ENCODE measurements around the gene TFIP11. TPM values are rescaled to one million over a fixed set of nuclear protein-coding genes. Genes with fewer than 3 reads are reported as not detected.
A peak's percentile ranks its signal among the peaks of the same experiment; 100 is the strongest.

TFIP11 gene
- 10 to 100 TPM; 29.1 to 48.6 (median 33.5) TPM for total RNA-seq
- polyA plus RNA-seq, result 10 to 100 TPM; 28.8 to 56.1 (median 37.8) TPM
- long read RNA-seq, donor 1, transcript TFIP11-204 (15 exons, 3,586 nt), result major isoform, 45 of 62 reads
- long read RNA-seq, donor 1, partial matches to known transcripts, result 0 of 62 reads
- long read RNA-seq, donor 1, other reads (novel, unspliced or antisense), result 16 of 62 reads
- long read RNA-seq, donor 2, transcript TFIP11-201 (16 exons, 2,896 nt), result minor isoform, 14 of 201 reads
- long read RNA-seq, donor 2, transcript TFIP11-204 (15 exons, 3,586 nt), result major isoform, 127 of 201 reads
- long read RNA-seq, donor 2, partial matches to known transcripts, result 38 of 201 reads
- long read RNA-seq, donor 2, other reads (novel, unspliced or antisense), result 20 of 201 reads

GRCh38 chr22:26512149-26512793 lies at the start of gene TFIP11:
Gene TFIP11 (minus strand): TSS chr22:26512473. CDS start chr22:26510272, 2,201 bp downstream.
- intact Hi-C loops (cut with DNase I), result loop anchor here (5.0 kb wide), 1 partner anchor 75 kb away; no protein-coding TSS in a partner anchor
- DNase-seq (peak; percentile 95 to 98), ATAC-seq (peak; percentile 97 to 98 (median 97))
- no peaks in the 10 kb centered on the region for H3K27me3 ChIP-seq (ENCODE audit: insufficient read depth in 3 of 3, low read length in 2 of 3)
- no peaks in the 10 kb centered on the region for H3K9me3 ChIP-seq
- no peak for TF ChIP-seq CTCF (IDR thresholded peaks at IDR 0.05)
- peak within 1 kb of the TSS; percentile 81 for H3K4me3 ChIP-seq
- peak within 1 kb of the TSS; percentile 85 for H3K27ac ChIP-seq
- peaks cover 25% of the 10 kb centered on the region for H3K4me1 ChIP-seq
- peaks cover 11 to 36% of the 10 kb centered on the region in 2 donors for H3K36me3 ChIP-seq (ENCODE audit: insufficient read depth in 1 of 2, low read depth in 1 of 2)
- WGBS, 3 donors, result 0% methylated on average over 40 of the region's 40 CpGs

- ATAC-seq (peak; percentile 51 to 78 (median 68)), DNase-seq (peak; percentile 50 to 84)
- peaks cover 0 to 12% of the 10 kb centered on the region in 2 donors for H3K36me3 ChIP-seq (ENCODE audit: insufficient read depth in 1 of 2, low read depth in 1 of 2)
- H3K4me1 ChIP-seq, result peaks cover 33% of the 10 kb centered on the region
- no peaks in the 10 kb centered on the region for H3K9me3 ChIP-seq
- H3K27ac ChIP-seq, result peak overlapping the region; percentile 90
- H3K27me3 ChIP-seq (ENCODE audit: insufficient read depth in 3 of 3, low read length in 2 of 3), result no peaks in the 10 kb centered on the region
- no peak for TF ChIP-seq CTCF (IDR thresholded peaks at IDR 0.05)
- H3K4me3 ChIP-seq, result peak overlapping the region; percentile 58
- intact Hi-C loops (cut with DNase I), result loop anchor here in 1 of 2 donors (5.0 kb wide), 1 partner anchor 35 kb away; no protein-coding TSS in a partner anchor
- 53 to 71% (median 55%) methylated on average over 9 of the region's 9 CpGs for WGBS, 3 donors
Measured at GRCh38 chr22:26561756-26562417, 49.6 kb upstream of the TFIP11 start.

DNA sequence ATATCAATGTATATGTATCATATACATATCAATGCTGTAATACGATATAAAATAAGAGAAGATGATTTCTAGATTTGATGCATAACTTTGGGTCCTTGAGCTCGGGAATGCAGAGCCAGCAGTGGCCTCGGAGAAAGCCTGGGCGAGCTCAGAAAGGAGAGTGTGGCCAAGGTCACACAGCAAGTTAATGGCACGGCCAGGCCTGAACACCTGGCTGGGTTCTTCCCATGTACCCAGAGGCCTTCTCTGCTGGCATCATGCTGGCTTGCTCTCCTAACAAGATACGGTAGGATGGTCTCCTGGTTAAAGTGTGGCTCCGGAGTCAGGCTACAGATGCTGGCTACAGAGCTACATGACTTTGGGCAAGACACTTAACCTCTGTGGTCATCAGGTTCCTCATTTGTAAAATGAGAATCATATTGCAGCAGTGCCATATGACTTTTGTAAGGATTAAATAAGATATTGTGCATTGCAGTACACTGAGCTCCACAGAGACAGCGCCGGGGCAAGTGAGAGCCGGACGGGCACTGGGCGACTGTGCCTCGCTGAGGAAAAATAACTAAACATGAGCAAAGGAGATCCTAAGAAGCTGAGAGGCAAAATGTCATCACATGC lies 47.8 kb upstream of the TFIP11 start:
- Histone ChIP-seq H3K27me3 (ENCODE audit: insufficient read depth in 3 of 3, low read length in 2 of 3) (no peaks in the 10 kb centered on the region), H3K4me1 (peaks cover 46% of the 10 kb centered on the region), H3K27ac (peak overlapping the region; percentile 90), H3K4me3 (peak overlapping the region; percentile 58), H3K36me3 (ENCODE audit: insufficient read depth in 1 of 2, low read depth in 1 of 2) (peaks cover 0 to 10% of the 10 kb centered on the region in 2 donors), H3K9me3 (no peaks in the 10 kb centered on the region)
- TF ChIP-seq CTCF (IDR thresholded peaks at IDR 0.05), result no peak
- intact Hi-C loops (cut with DNase I), result loop anchor here in 1 of 2 donors (5.0 kb wide), 1 partner anchor 33 kb away; no protein-coding TSS in a partner anchor
- 38 to 71% (median 41%) methylated on average over 13 of the region's 13 CpGs for WGBS, 3 donors
- peak in 1 of 2 donors; percentile 61 for DNase-seq
- peak; percentile 56 to 86 (median 75) for ATAC-seq

DNA sequence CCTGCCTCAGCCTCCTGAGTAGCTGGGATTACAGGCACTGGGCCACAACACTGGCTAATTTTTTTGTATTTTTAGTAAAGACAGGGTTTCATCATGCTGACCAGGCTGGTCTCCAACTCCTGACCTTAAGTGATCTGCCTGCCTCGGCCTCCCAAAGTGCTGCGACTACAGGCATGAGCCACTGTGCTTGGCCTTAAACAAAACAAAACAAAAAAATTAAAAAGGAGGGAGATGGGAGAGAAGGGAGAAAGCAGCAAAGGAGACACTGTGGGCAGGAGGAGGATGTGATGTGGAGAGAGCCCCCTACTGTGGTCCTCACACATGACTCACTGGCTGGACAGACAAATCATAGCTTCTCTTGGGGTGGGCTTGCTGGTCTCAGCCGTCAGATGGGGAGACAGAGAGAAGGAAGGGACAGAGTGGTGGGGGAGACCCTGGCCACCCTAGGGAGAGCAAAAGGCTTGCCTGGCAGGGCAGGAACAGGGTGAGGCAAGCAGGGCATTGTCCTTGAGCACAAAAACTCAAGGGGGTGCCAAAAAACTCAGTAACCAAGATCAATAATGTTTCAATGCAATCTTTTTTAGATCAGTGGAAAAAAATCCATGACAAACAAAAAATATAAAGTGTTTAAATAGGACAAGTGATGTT lies 46.1 kb upstream of the TFIP11 start:
- no peak for DNase-seq
- no peak for TF ChIP-seq CTCF (IDR thresholded peaks at IDR 0.05)
- Histone ChIP-seq H3K4me1 (peaks cover 63% of the 10 kb centered on the region), H3K36me3 (ENCODE audit: insufficient read depth in 1 of 2, low read depth in 1 of 2) (no peaks in the 10 kb centered on the region), H3K27me3 (ENCODE audit: insufficient read depth in 3 of 3, low read length in 2 of 3) (no peaks in the 10 kb centered on the region), H3K4me3 (no peak overlapping the region), H3K9me3 (no peaks in the 10 kb centered on the region), H3K27ac (peak overlapping the region; percentile 90)
- ATAC-seq, result no peak
- 53 to 78% (median 54%) methylated on average over 3 of the region's 3 CpGs for WGBS, 3 donors
- intact Hi-C loops (cut with DNase I), result no loop called here
